Measurements from ENCODE around the gene C1QL4. TPM values are rescaled to one million over a fixed set of nuclear protein-coding genes. Genes with fewer than 3 reads are reported as not detected.

The C1QL4 gene
- total RNA-seq, 1 donor from 2014 or later: 0.63 TPM

- TF ChIP-seq CTCF (conservative IDR thresholded peaks at IDR 0.05): peak; percentile 70
- Mint-ChIP-seq H3K4me3 (no peak overlapping the region), H3K4me1 (no peaks in the 10 kb centered on the region), H3K36me3 (ENCODE audit: low read depth) (no peaks in the 10 kb centered on the region), H3K9me3 (no peaks in the 10 kb centered on the region), H3K27ac (ENCODE audit: unreplicated experiment) (no peak overlapping the region), H3K27me3 (ENCODE audit: low read depth) (peaks cover 40% of the 10 kb centered on the region)
- no peak for DNase-seq (ENCODE audit: low read depth, low spot score)
These were observed 20.2 kb upstream of the C1QL4 start for GRCh38 chr12:49357103-49357678.

- H3K9me3 Mint-ChIP-seq: no peaks in the 10 kb centered on the region
- peaks cover 45% of the 10 kb centered on the region for H3K27me3 Mint-ChIP-seq (ENCODE audit: low read depth)
- no peak for DNase-seq (ENCODE audit: low read depth, low spot score)
- no peak overlapping the region for H3K27ac Mint-ChIP-seq (ENCODE audit: unreplicated experiment)
- no peak for TF ChIP-seq CTCF (conservative IDR thresholded peaks at IDR 0.05)
- H3K36me3 Mint-ChIP-seq (ENCODE audit: low read depth): no peaks in the 10 kb centered on the region
- H3K4me1 Mint-ChIP-seq: no peaks in the 10 kb centered on the region
- H3K4me3 Mint-ChIP-seq: no peak overlapping the region
These were observed 18.9 kb upstream of the C1QL4 start for GRCh38 chr12:49355913-49356312.

GRCh38 chr12:49352351-49352750, 15.4 kb upstream of the C1QL4 start:
- H3K36me3 Mint-ChIP-seq (ENCODE audit: low read depth): no peaks in the 10 kb centered on the region
- no peak for TF ChIP-seq CTCF (conservative IDR thresholded peaks at IDR 0.05)
- H3K27ac Mint-ChIP-seq (ENCODE audit: unreplicated experiment): no peak overlapping the region
- peaks cover 61% of the 10 kb centered on the region for H3K27me3 Mint-ChIP-seq (ENCODE audit: low read depth)
- no peaks in the 10 kb centered on the region for H3K9me3 Mint-ChIP-seq
- H3K4me1 Mint-ChIP-seq: peaks cover 6% of the 10 kb centered on the region
- no peak overlapping the region for H3K4me3 Mint-ChIP-seq
- no peak for DNase-seq (ENCODE audit: low read depth, low spot score)

- H3K27ac Mint-ChIP-seq (ENCODE audit: unreplicated experiment): no peak overlapping the region
- H3K9me3 Mint-ChIP-seq: no peaks in the 10 kb centered on the region
- no peak for TF ChIP-seq CTCF (conservative IDR thresholded peaks at IDR 0.05)
- DNase-seq (ENCODE audit: low read depth, low spot score): no peak
- peaks cover 76% of the 10 kb centered on the region for H3K27me3 Mint-ChIP-seq (ENCODE audit: low read depth)
- no peaks in the 10 kb centered on the region for H3K36me3 Mint-ChIP-seq (ENCODE audit: low read depth)
- H3K4me3 Mint-ChIP-seq: no peak overlapping the region
- peaks cover 26% of the 10 kb centered on the region for H3K4me1 Mint-ChIP-seq
These were observed 12.3 kb upstream of the C1QL4 start for GRCh38 chr12:49349266-49349665.

- H3K4me1 Mint-ChIP-seq: peaks cover 26% of the 10 kb centered on the region
- peaks cover 81% of the 10 kb centered on the region for H3K27me3 Mint-ChIP-seq (ENCODE audit: low read depth)
- no peak for DNase-seq (ENCODE audit: low read depth, low spot score)
- TF ChIP-seq CTCF (conservative IDR thresholded peaks at IDR 0.05): no peak
- H3K4me3 Mint-ChIP-seq: peak overlapping the region; percentile 22
- H3K9me3 Mint-ChIP-seq: no peaks in the 10 kb centered on the region
- no peak overlapping the region for H3K27ac Mint-ChIP-seq (ENCODE audit: unreplicated experiment)
- no peaks in the 10 kb centered on the region for H3K36me3 Mint-ChIP-seq (ENCODE audit: low read depth)
These were observed 11.8 kb upstream of the C1QL4 start for GRCh38 chr12:49348781-49349180.
